Activated T-cell treated with anti-CD3 and anti-CD28 coated beads, Interleukin-2, amount 50 U/mL, for 48 hours (primary cell): ENCODE measurements around the gene CTPS1.

ENCODE experiments used
- DNase-seq, 2 experiments: peaks; one replicate each; pipeline ENCODE4 v3.0.0-alpha.2; 2020

Gene CTPS1

DNA sequence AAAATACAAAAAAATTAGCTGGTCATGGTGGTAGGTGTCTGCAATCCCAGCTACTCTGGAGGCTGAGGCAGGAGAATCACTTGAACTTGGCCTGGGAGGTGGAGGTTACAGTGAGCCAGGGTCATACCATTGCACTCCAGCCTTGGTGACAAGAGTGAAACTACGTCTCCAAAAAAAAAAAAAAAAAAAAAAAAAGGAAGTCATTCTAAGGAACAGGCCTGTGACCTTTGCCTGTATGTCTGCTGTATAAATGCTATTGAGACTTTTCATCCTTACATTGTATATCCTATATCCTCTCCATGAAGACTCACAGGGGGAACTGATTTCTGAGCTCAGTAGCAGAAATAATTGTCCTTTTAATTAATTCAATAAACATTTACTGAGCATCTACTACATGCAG lies 7.5 kb upstream of the CTPS1 start:
- no peak for DNase-seq

DNA sequence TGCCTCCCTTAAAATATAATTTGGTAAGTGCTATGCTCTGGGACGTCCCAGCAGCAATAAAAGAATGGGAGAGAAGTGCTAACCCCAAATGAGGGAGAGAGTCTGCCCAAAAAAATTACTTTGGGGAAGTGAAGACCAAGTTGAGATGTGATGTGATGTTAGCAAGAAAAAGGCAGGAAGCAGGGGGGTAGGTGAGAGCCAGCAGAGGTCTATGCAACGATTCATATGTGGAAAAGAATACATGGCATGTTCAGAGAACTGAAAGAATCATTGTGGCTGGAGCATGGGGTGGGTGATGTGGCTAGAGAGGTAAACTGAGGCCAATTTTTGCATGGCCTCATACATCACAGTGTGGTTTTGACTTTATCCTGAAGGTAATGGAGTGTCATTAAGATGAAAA lies 5.6 kb upstream of the CTPS1 start:
- DNase-seq = no peak

DNA sequence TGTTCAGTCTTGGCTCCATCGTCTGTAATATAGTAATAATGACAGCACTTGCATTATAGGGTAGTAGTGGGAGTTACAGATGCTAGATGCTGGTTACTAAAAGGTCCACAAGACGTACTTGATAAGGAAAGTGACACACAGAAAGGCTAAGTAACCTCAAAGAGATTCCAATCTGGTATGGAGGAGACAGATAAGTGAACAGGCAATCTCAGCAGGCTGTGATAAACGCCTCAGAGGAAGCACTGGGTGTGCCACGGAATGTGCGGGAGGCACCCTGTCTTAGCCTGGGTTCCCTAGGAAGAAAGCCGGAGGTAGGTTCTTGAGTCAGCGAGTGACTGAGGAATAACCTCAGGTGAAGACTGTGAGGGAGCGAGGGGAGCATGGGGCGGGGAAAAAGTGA lies 4.6 kb upstream of the CTPS1 start:
- DNase-seq = no peak

DNA sequence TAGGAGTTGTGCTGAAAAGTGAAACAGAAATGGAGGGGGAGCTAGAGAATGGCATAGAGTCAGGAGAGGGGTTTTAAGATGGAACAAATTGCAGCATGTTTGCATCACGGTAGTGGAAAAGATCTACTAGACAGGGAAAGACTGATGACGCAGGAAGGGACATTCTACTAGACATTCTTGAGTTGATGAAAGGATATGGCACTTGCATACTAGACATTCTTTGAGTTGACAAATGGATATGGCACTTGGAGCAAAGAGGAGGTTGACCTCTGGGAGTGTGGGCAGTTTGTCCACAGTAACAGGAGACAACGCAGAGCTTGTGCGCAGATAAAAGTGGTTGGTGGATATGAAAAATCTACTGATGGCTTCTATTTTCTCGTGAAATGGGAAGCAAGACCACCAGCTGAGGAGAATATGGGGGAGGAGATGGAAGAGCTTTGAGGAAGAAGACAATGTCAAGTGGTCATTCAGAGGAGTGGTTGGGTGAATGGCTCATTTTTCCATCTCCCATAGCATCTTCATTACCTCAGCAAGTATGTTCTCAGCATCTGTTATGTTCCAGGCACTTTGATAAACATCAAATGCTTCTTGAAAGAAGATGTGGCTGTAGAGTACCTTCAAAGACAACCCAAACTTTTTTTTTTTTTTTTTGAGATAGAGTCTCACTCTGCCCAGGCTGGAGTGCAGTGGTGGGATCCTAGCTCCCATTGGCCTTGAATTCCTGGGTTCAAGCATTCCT lies 2.4 kb upstream of the CTPS1 start:
- DNase-seq = no peak

DNA sequence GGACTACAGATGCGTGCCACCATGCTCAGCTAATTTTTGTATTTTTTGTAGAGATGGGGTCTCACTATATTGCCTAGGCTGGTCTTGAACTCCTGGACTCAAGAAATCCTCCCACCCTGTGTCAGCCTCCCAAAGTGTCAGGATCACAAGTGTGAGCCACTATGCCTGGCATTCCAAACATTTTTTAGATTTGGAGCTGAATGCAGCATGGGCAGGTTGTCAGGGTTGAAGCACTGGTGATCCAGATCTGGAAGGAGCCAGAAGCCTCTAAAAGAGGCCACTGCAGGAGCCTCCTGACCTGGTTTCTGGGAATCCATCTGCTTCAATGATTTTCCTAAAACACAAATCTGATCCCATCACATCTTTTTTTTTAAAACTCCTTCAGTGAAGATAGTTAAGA lies 1.8 kb upstream of the CTPS1 start:
- no peak for DNase-seq

DNA sequence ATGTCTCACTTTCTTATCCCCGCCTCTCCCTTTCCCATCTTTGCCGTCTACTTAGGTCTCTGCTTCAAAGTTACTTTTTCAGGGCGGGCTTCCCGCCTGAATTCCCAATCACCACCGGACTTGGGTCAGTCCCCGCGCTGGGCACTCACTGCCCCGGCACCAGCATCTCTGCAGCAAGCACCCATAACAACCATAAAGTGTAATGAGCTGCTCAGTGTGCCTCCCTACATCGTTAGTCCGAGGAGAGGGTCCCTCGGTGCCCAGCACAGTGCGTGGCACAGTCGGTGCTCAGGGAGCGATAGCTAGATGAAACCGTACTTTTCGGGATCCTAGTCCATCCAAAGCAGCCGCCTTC lies 633 bp upstream of the CTPS1 start:
- peak in 1 of 2 experiments; percentile 25 for DNase-seq

DNA sequence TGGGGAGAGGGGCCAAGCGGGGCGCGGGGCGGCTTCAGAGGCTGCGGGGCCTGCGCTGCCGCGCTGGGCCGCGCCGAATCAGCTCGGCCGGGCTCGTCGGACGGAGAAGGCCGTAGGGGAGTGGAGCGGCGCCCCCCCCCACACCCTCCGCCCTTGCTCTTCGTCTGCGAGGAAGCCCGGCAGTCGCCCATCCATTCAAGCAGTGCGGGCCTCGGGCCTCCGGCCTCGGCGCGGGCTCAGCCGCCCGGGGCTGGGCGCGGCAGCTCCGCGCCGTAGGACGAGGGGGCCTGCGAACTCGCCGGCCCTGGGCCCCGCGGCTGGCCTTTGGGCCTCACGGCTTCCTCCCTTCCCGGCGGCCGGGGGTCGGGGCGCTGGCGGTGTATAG lies 564 bp downstream of the CTPS1 start:
- no peak for DNase-seq

DNA sequence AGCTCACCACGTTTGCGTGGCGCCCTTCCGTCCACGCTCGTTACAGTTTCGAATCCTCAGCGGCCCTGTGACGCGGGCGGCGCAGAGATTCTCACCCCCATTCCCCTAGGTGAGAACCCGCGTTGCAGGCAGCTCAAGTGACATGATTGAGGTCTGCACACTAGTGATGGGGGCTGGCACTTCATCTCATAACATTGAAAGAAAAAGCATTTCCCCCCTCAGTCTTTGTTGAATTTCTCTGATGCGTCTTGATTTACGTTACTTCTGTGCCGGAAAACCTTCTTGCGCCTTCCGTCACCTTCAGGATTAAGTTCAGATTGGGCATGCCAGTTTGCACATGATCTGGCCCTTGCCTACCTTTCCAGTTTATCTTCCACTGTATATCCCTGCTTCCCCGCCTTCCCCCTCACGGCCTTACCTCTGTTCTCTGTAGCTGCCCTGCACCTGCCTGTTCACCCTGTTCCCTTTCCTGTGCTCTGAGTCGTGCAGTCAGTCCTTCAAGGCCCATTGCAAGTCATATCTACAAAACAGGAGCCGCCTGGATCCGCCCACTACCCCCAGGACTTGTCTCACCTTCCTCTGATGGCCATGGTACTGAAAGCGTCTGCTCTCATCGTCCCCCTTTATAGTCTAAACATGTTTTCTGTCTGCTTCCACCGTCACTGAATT lies 1.1 kb downstream of the CTPS1 start:
- DNase-seq = peak; percentile 68 to 74

DNA sequence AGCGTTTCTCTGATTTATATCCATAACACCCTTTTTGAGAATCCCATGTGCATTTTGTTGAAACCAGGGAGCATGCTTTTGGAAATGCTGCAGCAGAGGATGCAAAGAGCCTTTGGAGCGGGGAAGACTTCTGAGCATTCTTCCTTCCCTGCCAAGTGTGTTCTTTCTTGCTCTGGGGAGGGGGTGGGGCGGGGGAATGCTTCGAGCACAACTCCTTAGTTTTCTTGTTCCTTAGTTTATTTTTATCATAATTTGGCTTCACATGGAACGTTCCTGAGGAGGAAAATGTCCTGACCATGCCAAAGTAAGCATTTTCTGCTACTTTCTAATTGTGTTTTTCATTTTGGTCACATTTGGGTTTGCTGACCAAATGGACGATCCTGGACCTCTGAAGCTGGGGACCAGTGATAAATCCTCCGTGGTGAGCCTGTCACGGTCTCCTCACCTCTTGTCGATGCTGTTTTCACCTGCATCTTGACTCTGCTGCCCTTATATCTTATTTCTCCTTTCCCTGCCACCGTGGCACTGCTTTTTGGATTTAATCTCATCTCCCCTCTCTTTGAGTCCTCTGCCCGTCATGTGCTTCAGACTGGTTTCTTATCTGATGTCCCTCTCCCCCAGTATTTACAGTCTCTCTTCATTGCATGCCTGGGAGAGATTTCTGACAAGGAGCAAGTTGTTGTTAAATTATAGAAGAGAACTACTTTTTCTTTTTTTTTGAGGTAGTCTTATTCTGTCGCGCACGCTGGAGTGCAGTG lies 2.4 kb downstream of the CTPS1 start:
- no peak for DNase-seq

DNA sequence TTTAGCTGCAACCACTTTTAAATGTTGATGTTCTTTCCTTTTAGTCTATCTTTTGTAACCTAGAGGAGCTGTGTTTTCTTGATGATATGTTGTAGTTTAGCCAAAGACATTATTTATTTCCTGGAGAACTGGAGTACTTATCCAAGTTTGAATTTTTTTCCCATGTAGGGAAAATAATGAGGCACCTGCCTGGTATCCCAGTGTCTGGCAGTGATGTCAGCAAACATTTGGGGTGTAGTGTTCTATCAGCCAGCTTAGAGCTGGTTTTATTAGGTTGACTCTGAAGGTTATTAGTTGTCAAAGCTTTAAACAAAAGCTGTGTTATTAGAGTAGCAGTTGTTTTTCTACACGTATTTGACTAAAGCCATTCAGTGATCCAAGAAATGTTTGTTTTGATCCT lies 3.2 kb downstream of the CTPS1 start:
- DNase-seq = no peak

DNA sequence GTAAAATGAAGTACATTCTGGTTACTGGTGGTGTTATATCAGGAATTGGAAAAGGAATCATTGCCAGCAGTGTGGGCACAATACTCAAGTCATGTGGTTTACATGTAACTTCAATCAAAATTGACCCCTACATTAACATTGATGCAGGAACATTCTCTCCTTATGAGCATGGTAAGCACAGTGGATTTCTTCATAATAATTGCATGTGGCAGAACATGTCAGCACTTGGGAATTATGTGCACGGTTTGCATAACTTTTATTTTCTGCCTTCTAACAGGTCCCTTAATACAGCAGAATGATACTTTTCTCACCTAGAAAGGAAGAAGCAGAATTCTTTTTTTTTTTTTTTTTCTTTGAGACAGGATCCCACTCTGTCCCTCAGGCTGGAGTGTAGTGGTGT lies 3.8 kb downstream of the CTPS1 start:
- DNase-seq = no peak

DNA sequence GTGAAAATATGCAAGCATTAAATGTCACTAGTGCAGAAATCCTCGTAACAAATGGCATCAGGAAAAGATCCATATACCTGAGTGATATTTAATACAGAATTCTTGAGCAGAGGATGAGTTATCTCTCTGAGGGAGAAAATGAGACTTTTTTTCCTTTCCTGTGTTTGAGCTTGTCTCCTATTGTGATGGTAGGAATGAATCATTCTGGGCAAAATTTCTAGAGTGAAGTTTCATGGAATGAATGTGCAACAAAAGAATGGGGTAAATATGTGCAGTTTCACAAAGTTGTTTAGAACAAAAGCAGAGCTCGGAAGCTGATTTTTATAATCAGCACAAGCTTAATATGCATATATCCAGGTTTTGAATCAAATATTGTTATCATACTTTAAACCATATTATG lies 4.6 kb downstream of the CTPS1 start:
- DNase-seq = no peak

DNA sequence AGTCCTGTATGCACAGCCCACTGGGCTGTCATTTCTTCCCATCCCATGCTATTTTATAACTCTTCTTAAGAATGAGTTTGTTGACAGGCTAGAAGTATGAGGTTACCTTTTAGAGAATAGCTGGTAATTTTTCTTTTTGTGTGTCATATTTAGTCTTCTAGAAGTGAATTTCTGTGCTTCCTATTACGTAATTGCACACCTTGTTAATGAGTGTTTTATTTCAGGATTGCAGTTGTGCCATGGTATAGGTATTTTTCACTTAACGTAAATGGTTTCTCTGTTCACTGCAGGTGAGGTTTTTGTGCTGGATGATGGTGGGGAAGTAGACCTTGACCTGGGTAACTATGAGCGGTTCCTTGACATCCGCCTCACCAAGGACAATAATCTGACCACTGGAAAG lies 5.0 kb downstream of the CTPS1 start:
- DNase-seq = no peak

DNA sequence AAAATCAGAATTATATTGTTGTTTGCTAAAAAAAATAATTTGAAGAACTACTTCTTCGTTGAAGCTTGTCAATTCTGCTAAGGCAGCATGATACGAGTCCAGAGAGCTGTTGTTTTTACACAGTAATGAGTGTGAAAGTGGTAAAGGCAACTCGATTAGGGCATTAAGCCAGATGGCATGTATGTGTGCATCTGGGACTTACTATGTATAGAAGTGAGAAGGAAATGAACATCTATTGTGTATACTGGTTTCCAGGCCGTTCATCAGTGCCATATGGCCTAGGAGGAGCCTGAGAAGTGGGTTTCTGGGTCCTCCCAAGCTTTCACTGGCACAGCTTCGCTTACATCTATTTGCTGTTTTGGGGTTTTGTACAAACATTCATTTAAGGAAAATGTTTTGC lies 5.7 kb downstream of the CTPS1 start:
- no peak for DNase-seq

DNA sequence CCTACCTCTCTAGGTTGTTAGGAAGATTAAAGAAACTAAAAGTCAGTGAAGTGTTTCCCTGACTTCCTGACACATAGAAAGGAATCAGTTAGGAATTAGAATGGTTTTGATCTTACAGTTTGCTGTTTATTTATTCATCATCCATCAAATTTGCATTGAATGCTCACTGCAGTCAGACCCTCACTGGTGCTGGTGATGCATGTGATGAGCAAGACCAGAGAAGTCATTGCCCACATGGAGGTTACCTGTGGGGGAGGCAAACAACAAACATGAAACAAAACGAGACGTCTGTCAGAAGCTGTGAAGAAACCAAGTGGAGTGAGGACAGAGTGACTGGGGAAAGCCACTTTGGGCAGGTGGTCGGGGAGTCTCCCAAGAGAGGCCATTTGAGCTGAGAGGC lies 6.4 kb downstream of the CTPS1 start:
- no peak for DNase-seq

DNA sequence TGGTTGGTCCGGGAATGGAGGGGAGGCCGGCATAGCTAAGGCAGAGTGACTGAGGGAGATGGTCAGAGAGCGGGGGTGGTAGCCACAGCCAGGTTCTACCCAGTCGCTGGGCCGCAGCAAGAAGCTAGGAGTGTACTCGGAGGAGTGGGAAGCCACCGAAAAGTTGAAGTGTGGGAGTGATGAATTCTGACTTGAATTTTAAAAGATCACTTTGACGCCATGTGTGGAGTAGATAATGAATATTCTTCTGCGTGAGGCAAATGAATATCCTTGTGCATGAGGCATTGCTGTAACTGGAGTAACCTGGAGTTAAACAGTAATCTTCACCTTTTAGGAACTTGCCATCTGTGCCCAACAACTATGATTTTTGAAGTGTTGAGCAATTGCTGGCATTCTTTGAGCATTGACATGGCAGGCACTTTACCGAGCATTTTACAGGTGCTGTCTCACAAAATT lies 6.9 kb downstream of the CTPS1 start:
- DNase-seq = no peak

DNA sequence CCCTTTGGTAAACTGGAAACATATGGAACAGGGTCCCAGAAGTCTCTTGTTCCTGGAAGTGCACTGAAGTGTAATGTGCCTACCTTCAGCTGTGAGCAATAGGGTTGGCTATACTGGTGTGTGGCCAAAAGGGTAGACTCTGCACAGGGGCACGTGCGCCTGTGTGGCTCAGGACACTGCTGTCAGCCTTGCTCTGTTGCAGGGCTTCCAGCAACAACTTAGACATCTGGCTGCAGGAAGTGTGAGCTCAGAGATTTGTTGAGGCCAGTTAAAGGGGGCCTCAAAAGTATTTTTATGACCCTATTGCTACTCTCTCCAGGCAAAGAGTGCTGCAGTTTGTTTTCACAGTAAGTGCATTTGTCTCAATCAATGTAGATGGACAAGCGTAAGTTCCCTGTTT lies 7.5 kb downstream of the CTPS1 start:
- no peak for DNase-seq

DNA sequence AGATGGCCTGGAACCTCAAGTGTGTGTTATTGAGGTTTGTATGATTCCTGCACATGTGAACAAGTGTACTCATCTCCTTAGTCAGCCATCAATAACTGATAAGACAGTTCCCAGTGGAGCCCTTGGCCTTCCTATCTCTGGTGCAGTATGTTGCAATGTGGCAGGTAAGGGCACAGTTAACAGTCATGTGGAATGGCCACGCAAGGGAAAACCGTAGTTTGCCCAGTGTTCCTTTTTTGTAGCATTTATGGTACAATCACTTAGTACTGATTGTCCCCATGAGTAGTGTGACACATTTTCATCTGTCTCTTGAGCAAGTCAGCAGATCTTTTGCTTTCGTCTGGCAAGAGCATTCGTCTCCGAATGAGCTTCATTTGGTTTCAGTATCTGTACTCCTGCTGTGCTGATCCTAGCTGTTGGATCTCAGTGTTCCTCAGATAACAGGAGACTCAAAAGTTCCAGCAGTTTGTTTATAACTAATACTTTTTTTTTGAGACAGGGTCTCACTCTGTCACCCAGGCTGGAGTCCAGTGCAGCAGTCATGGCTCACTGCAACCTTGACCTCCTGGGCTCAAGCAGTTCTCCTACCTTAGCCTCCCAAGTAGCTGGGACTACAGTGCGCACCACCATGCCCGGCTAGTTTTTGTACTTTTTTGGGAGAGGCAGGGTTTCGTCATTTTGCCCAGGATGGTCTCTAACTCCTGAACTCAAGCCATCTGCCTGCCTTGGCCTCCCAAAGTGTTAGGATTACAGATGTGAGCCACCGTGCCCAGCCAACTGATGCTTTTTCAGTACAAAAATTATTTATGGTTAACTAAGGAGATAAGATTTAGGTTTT lies 8.2 kb downstream of the CTPS1 start:
- no peak for DNase-seq

DNA sequence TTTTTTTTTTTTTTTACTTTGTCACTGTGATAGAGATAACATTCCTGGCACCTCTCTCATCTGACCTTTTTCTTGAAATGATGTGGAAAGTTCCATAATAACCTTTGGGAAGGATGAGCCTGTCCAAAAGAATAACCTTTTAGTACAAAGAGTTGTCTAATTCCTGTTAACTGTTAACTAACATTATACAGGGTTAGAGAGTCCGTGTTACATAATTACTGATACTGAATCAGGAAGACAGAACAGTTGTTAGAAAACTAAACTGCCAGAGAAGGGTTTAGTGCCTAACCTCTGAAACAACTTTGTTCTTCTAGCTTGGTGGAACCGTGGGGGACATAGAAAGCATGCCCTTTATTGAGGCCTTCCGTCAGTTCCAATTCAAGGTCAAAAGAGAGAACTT lies 8.8 kb downstream of the CTPS1 start:
- DNase-seq = no peak

DNA sequence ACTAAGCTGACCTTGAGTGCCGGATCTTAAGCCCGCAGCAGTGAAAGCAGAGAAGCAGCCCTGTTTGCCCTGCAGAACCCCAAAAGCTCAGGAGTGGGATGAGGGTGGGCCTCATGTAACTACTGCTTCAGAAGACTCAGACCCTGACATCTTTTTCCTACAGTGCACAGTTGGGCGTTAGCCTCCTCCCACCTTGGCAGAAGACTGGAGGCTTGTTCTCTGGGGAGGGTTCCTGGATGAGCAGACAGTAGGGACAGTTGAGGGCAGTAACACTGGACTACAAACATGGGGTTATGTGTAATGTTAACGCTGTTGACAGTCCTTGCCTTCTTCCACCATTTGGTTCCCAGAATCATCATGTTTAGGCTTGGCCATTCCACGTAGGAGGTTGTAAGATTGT lies 9.6 kb downstream of the CTPS1 start:
- DNase-seq = no peak

DNA sequence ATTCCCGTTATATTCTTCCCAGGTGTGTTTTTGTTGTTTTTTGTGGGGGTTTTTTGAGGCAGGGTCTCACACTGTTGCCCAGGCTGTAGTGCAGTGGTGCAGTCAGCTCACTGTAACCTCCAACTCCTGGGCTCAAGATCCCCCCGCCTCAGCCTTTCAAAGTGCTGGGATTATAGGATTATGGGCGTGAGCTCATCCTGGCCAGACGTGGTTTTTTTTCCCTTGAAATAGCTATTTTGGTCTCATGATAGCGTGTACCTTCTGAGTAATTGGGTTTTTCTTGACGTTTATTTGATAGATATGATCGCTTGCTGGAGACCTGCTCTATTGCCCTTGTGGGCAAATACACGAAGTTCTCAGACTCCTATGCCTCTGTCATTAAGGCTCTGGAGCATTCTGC lies 17.6 kb downstream of the CTPS1 start:
- DNase-seq = no peak

DNA sequence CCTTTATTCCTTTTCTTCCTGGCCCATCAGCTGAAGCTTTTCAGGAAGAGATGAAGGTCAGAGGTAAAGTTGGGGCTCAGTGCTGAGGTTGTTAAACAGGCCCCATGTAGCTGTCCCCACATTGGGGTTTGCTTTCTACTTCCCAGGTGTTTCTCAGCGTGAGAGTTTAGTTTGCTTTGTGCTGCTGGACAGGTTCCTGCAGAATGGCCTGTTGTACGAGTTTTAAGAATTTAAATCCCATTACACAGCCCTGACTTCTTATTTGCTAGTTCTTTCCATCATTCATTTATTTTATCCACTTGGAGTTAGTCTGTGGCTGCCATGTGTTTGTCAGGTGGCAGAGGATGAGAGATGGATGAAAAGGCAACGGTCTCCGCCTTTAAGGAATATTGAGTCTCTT lies 19.2 kb downstream of the CTPS1 start:
- DNase-seq = no peak

DNA sequence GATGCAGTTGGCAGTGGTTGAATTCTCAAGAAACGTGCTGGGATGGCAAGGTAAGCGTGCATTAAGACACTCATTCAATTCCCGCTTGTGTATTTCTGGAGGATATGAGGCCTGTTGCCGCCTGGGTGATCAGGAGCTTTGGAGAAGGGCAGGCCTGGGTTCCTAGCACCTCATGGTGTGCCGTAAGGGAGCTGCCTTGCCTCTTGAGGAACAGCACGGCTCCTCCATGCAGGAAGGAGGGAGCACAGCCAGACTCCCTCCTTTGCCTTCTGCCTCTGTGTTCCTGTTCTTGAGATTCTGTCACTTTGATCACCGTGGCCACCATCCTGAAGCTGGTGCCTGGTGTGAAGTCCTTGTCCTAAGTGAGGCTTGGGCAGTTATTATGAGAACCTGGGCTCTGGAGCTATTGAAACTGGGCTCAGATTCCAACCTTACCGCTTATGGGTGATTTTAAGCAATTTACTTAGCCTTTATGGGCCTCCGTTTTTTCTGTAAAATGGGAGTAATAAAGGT lies 23.7 kb downstream of the CTPS1 start:
- no peak for DNase-seq
